Caki2 (cell line): ENCODE data around the gene CHD6. TPM values are rescaled to one million over a fixed set of nuclear protein-coding genes. Genes with fewer than 3 reads are reported as not detected.
A peak's percentile ranks its signal among the peaks of the same experiment; 100 is the strongest.

Source experiments
- DNase-seq: peaks from one replicate; pipeline ENCODE4 v3.0.0-alpha.2; 2015; ENCODE audit warnings: low read depth
- in situ Hi-C: cut with HindIII; loops from 2 replicates; pipeline ENCODE4 v1.10.0; 2016; ENCODE audit warnings: low sequenced_read_pairs, low pct_unique_long_range_greater_than_20kb, mixed read lengths
- total RNA-seq: library from RNA; depleted of rRNA; stranded (reverse); fragments of >200 nt; shearing (Covaris generic); gene quantifications from 2 replicates; pipeline ENCODE4 v1.2.3, GENCODE V29; 2014; ENCODE audit warnings: low replicate concordance

CHD6 gene
- total RNA-seq, 1 experiment from 2014 or later: 8.1 TPM

- no peak for DNase-seq
- in situ Hi-C loops: no loop called here
Measured at GRCh38 chr20:41395667-41396664, 222.2 kb downstream of the CHD6 start.

DNA sequence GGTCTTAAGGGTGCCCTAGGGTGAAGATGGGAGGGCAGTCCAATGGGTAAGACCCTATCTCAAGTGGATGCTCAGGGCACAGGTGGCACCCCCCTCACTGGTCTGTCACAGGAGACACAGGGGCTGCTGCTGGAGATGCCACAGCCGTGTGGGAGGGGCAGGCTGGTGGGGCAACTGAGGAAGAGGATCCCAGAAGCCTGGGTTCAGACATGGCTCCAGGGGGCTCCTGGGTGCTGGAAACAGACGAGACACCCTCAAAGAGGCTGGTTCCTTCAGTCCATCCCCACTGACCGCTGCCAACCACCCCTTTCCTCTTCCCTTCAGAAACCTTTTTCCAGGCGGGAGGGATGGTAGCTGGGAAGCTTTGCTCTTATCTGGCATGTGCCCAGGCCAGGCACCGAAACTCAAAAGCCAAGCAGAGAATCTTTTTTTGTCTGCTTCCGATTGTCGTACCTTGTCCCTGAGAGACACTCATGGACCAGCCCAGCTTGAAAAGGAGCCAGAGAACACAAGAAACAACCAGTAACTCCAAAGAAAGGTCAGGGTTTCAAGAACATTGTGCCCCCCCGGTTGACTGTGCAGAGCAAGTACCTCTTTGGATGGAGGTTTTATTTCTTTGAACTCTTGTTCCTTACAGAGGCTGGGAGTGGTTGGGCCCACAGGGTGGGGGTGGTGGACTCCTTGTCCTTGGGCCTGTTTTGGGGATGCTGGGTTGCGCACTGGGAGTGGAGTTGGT lies 223.1 kb downstream of the CHD6 start:
- in situ Hi-C loops: no loop called here
- DNase-seq: no peak

- DNase-seq: no peak
- in situ Hi-C loops: no loop called here
Measured at GRCh38 chr20:41394081-41394480, 224.1 kb downstream of the CHD6 start.

DNA sequence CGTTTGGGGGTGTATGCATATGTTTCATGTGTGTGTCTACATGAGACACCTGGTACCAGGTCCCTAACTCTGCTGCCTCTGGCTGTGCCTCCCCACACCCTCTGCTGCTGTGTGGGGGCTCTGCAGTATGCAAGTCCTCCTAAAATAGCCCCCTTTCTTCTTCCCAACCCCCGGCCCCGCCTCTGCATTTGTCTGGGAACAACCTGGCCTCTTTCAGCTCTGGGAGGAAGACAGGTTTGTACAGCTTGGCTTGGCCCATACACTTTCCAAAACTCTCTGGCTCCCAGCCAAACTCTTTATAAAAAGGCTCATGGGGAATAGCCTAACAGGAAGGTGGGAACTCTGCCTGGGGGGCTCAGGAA lies 224.5 kb downstream of the CHD6 start:
- no peak for DNase-seq
- in situ Hi-C loops: no loop called here

- in situ Hi-C loops: no loop called here
Measured at GRCh38 chr20:41392871-41393704, 225.1 kb downstream of the CHD6 start.

GRCh38 chr20:41392295-41392694 lies 225.9 kb downstream of the CHD6 start:
- DNase-seq: no peak
- in situ Hi-C loops: no loop called here

More at GRCh38 chr20:41392871-41393704, 225.1 kb downstream of the CHD6 start:
- DNase-seq: no peak

DNA sequence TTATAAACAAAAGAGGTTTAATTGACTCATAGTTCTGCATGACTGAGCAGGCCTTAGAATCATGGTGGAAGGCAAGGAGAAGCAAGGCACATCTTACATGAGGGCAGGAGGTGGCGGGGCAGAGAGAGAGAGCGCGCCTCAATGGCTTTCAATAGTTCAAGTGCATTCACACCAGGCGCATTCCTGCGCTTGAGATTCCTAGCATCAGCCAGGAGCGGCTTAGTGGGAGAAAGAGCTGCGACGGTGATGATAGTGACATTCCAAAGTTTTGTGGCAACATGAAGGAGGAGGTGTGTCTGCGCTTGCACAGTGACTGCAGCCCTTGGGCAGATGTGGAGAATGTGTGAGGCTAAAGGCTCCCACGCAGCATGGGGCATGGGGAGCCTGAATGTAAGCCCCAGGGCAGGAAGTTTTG lies 226.6 kb downstream of the CHD6 start:
- in situ Hi-C loops: no loop called here
- peak; percentile 8 for DNase-seq

DNA sequence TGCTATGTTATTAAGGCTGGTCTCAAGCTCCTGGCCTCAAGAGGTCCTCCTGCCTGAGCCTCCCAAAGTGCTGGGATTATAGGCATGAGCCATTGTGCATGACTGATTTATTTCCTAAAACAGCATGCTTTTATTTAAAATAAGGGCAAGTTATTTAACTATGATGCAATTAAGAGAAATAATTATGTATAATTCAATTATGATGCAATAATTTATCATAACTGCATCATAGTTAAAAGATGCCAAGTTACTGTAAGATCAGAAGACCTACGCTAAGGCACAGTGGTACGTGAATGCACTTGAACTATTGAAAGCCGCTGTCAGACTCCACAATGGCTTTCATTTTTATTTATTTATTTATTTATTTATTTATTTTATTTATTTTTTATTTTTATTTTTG lies 227.3 kb downstream of the CHD6 start:
- DNase-seq: no peak
- in situ Hi-C loops: no loop called here

DNA sequence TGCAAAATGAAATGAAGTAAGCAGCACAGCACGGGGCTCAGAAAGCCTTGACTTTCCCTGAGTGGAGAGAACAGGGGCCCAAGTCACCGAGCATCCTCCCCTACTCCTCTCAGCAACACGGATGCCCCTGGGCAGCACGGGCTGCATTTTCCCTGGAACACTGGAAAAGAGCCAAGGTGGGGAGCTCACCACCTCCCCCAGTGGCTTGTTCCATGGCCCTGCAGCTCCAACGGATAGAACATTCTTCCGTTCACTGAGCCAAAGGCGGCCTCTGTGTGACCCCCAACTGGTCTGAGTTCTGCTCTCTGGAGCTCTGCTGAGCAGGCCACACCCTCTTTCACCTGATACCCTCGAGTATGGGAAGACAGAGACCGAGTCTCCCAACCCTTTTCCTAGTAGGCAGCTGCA lies 230.7 kb downstream of the CHD6 start:
- in situ Hi-C loops: no loop called here
- DNase-seq: no peak

DNA sequence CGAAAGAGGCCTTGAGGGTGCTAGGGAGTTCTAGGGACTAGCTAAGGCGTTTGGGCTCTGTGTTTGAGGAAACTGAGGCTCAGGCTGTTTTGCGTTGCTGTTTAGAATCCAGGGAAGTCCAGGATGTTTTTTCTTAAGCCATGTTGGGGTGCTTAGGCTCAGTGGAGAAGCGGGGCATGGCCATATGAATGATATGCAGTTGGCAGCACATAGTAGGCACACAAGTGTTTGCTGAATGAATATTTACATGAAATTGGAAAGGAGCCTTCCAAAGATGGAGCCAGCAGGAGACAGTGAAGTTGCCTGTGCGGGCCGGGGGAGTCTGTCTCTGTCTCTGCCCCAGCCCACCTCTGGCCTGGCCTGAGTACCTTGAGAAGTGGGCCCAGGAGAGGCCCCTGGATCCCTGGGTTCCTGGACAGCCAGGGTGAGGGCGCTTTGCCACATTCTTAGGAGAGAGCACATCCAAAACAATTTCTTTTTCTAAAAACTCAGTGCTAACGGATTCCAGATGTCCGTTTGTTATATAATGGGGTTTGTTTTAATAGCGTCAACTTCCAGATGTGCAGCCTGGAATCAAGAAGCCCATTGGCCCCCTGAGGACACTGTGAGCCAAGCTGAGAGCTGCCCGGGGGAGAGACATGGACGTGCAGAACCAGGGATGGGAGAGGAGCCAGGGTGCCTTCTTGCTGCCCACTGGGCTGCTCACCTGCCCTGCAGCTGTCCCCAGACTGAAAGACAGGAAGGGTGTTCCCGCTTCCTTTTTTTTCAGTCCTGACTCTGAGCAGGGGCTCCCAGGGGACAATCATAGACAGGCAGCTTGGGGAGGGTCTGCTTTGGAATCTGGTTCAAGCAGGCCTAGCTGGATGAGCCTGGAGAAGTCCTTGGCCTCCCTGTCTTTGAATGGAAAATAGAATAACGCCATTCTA lies 231.4 kb downstream of the CHD6 start:
- in situ Hi-C loops: no loop called here

GRCh38 chr20:41382791-41383305 lies 235.3 kb downstream of the CHD6 start:
- in situ Hi-C loops: no loop called here
- no peak for DNase-seq

More for the DNA sequence above, 231.4 kb downstream of the CHD6 start:
- no peak for DNase-seq

DNA sequence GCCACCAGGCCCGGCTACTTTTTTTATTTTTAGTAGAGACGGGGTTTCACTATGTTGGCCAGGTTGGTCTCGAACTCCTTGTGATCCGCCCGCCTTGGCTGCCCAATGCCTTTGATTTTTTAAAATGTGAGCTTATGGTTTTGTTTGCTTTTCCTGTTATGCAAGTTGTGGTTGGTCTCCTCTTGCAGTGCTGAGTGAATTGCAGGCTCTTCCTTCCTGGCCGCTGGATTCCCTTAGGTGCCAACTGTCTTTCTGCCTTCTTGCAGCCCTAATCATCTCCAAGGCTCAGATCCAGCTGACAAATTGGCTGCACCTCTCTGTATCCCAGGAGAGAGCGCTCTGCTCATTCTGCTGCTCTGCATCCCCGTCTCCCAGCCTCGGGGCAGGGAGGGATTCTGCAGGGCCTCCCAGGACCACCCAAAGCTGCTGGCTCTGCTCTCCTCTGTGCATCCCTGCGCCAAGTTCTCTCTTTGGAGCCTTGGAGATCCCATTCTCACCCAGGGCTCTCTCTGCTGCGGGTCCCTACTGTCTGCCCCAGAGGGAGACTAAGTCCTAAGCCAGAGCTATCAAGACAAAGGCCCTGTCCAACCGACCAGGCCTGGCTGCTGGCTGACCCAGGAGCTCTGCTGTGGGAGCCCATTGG lies 237.5 kb downstream of the CHD6 start:
- DNase-seq: no peak
- in situ Hi-C loops: no loop called here

GRCh38 chr20:41379551-41379950 lies 238.6 kb downstream of the CHD6 start:
- DNase-seq: no peak
- in situ Hi-C loops: no loop called here

DNA sequence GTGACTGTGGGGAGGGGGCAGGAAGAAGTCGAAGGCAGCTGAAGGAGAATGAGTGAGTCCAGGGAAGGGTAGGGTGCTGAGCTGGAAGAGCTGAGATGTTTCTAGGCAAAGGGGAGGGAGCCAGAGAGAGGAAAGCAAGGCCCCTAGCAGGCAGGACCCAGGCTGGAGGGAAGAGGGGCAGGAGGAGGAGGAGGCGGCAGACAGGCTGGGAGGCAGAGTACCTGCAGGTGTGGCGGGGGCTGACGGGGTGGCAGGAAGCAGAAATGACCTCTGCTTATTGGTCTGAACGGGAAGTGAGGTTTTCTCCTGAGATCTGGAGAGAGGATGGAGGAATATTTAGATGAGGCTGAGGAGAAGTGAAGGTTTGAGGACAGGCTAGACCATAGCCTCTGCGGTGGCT lies 240.9 kb downstream of the CHD6 start:
- DNase-seq: no peak
- in situ Hi-C loops: no loop called here

GRCh38 chr20:41376349-41376748 lies 241.8 kb downstream of the CHD6 start:
- DNase-seq: no peak
- in situ Hi-C loops: no loop called here

- DNase-seq: no peak
- in situ Hi-C loops: no loop called here
Measured at GRCh38 chr20:41375846-41376245, 242.3 kb downstream of the CHD6 start.
